DND-41 (cell line): ENCODE results near the gene OR14J1.
"Not testable (repeated sequence)": the region's sequence is repeated elsewhere in the genome, so short reads cannot be mapped to it uniquely, and the experiment has no call there.

ENCODE experiments used
- ATAC-seq: fragments of 200-7000 bp; cut with Tn5 transposase; 3 replicates; pipeline ENCODE4 v1.9.1; 2021; ENCODE audit warnings: low read depth; ENCODE audit not compliant: insufficient read depth
- DNase-seq: peaks from one replicate; pipeline ENCODE4 v3.0.0-alpha.2; 2020
- H2AFZ ChIP-seq: 2 replicates; pipeline ENCODE4 v1.6.0; 2012; ENCODE audit warnings: low read depth, low read length
- H3K27ac ChIP-seq: 2 replicates; pipeline ENCODE4 v1.5.1; 2012; ENCODE audit warnings: low read length, inconsistent platforms
- H3K27me3 ChIP-seq: fragments of 200-600 bp; sonication (generic); 2 replicates; pipeline ENCODE4 v1.6.0; 2012; ENCODE audit warnings: low read length, mild to moderate bottlenecking, inconsistent platforms; ENCODE audit not compliant: insufficient read depth, poor library complexity
- H3K36me3 ChIP-seq: 2 replicates; pipeline ENCODE4 v1.5.1; 2012; ENCODE audit warnings: low read length, inconsistent platforms; ENCODE audit not compliant: insufficient read depth
- H3K4me1 ChIP-seq: 2 replicates; pipeline ENCODE4 v1.5.1; 2012; ENCODE audit warnings: mild to moderate bottlenecking, low read length; ENCODE audit not compliant: insufficient read depth
- H3K4me2 ChIP-seq: 2 replicates; pipeline ENCODE4 v1.6.0; 2012; ENCODE audit warnings: mild to moderate bottlenecking, moderate library complexity, low read length, inconsistent platforms; ENCODE audit not compliant: insufficient read depth
- H3K4me3 ChIP-seq, 2 experiments: fragments of 200-600 bp in 1 of 2; shearing (Covaris generic) in 1 of 2; 2 replicates each; pipeline ENCODE4 v1.5.1; 2012 to 2016; ENCODE audit warnings: inconsistent platforms in 2 of 2, low read length in 2 of 2, mild to moderate bottlenecking in 2 of 2, low read depth in 1 of 2, moderate library complexity in 1 of 2
- H3K79me2 ChIP-seq: 2 replicates; pipeline ENCODE4 v1.6.0; 2012; ENCODE audit warnings: low read length, inconsistent platforms; ENCODE audit not compliant: insufficient read depth
- H3K9ac ChIP-seq: 2 replicates; pipeline ENCODE4 v1.6.0; 2012; ENCODE audit warnings: low read depth, mild to moderate bottlenecking, inconsistent platforms, low read length, moderate library complexity
- H3K9me3 ChIP-seq: 2 replicates; pipeline ENCODE4 v1.5.1; 2012; ENCODE audit warnings: low read length, moderate library complexity, mild to moderate bottlenecking, inconsistent platforms; ENCODE audit not compliant: insufficient read depth, severe bottlenecking
- H4K20me1 ChIP-seq: 2 replicates; pipeline ENCODE4 v1.6.0; 2012; ENCODE audit warnings: low read length; ENCODE audit not compliant: insufficient read depth
- EZH2 ChIP-seq: IDR thresholded peaks from 3 replicates; pipeline ENCODE4 v1.6.1; 2012; ENCODE audit warnings: borderline replicate concordance, low read depth, mild to moderate bottlenecking, moderate library complexity, low read length, inconsistent platforms; ENCODE audit not compliant: severe bottlenecking
- TF ChIP-seq, protein P1 (sequence below): IDR thresholded peaks from 2 replicates; pipeline ENCODE4 v1.5.1; 2012; ENCODE audit warnings: borderline replicate concordance, low read length, moderate library complexity, mild to moderate bottlenecking; ENCODE audit not compliant: poor library complexity, severe bottlenecking; ENCODE audit errors: extremely low read depth

OR14J1 gene

DNA sequence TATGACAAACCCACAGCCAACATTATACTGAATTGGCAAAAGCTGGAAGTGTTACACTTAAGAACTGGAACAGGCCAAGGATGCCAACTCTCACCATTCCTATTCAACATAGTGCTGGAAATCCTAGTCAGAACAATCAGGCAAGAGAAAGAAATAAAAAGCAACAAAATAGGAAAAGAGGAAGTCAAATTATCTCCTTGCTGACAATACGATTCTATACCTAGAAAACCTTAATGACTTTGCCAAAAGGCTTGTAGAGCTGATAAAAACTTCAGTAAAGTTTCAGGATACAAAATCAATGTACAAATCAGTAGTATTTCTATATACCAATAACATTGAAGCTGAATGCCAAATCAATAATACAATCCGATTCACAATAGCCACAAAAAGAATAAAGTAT, 34.8 kb downstream of the OR14J1 start:
- H3K4me1 ChIP-seq: no peaks in the 10 kb centered on the region
- ATAC-seq: no peak
- H4K20me1 ChIP-seq: no peaks in the 10 kb centered on the region
- no peaks in the 10 kb centered on the region for H3K27me3 ChIP-seq
- H3K36me3 ChIP-seq: no peaks in the 10 kb centered on the region
- no peak overlapping the region for H3K4me3 ChIP-seq
- no peak overlapping the region for H3K9ac ChIP-seq
- TF ChIP-seq EZH2: no peak
- TF ChIP-seq, protein P1, sequence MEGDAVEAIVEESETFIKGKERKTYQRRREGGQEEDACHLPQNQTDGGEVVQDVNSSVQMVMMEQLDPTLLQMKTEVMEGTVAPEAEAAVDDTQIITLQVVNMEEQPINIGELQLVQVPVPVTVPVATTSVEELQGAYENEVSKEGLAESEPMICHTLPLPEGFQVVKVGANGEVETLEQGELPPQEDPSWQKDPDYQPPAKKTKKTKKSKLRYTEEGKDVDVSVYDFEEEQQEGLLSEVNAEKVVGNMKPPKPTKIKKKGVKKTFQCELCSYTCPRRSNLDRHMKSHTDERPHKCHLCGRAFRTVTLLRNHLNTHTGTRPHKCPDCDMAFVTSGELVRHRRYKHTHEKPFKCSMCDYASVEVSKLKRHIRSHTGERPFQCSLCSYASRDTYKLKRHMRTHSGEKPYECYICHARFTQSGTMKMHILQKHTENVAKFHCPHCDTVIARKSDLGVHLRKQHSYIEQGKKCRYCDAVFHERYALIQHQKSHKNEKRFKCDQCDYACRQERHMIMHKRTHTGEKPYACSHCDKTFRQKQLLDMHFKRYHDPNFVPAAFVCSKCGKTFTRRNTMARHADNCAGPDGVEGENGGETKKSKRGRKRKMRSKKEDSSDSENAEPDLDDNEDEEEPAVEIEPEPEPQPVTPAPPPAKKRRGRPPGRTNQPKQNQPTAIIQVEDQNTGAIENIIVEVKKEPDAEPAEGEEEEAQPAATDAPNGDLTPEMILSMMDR: no peak
- H3K79me2 ChIP-seq: no peaks in the 10 kb centered on the region
- H3K27ac ChIP-seq: no peak overlapping the region
- no peak overlapping the region for H3K4me2 ChIP-seq
- no peak overlapping the region for H2AFZ ChIP-seq
- DNase-seq: no peak
- H3K9me3 ChIP-seq: no peaks in the 10 kb centered on the region

DNA sequence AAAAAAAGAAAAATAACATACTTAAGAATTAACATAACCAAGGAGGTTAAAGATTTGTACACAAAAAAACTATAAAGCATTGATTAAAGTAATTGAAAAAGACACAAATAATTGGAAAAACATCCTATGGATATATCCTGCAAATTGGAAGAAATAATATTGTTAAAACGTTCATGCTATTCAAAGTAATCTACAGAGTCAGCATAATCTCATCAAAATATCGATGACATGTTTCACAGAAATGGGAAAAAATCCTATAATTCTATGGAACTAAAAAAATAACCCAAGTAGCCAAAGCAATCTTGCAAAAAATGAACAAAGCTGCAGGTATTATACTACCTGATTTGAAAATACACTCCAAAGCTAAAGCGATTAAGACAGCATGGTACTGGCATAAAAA, 43.9 kb downstream of the OR14J1 start:
- Histone ChIP-seq H4K20me1 (no peaks in the 10 kb centered on the region), H3K36me3 (no peaks in the 10 kb centered on the region), H3K27me3 (no peaks in the 10 kb centered on the region), H3K4me1 (no peaks in the 10 kb centered on the region), H3K27ac (no peak overlapping the region), H3K9ac (no peak overlapping the region), H2AFZ (no peak overlapping the region), H3K4me2 (no peak overlapping the region), H3K9me3 (no peaks in the 10 kb centered on the region), H3K79me2 (no peaks in the 10 kb centered on the region), H3K4me3 (no peak overlapping the region)
- DNase-seq (no peak), ATAC-seq (no peak)
- TF ChIP-seq EZH2: no peak
- TF ChIP-seq, protein P1: no peak

DNA sequence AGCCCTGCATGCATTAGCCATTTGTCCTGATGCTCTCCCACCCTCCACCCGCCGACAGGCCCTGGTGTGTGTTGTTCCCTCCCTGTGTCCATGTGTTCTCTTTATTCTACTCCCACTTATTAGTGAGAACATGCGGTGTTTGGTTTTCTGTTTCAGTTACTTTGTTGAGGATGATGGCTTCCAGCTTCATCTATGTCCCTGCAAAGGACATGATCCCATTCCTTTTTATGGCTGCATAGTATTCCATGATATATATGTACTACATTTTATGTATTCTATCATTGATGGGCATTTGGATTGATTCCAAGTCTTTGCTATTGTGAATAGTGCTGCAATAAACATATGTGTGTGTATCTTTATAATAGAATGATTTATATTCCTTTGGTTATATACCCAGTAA, 47.8 kb downstream of the OR14J1 start:
- not testable (repeated sequence) for H3K9me3 ChIP-seq, H3K4me1 ChIP-seq, ATAC-seq, H3K79me2 ChIP-seq, H3K4me3 ChIP-seq, DNase-seq, H2AFZ ChIP-seq, H3K27me3 ChIP-seq, H3K36me3 ChIP-seq, H3K4me2 ChIP-seq, H3K27ac ChIP-seq, H3K9ac ChIP-seq, H4K20me1 ChIP-seq

DNA sequence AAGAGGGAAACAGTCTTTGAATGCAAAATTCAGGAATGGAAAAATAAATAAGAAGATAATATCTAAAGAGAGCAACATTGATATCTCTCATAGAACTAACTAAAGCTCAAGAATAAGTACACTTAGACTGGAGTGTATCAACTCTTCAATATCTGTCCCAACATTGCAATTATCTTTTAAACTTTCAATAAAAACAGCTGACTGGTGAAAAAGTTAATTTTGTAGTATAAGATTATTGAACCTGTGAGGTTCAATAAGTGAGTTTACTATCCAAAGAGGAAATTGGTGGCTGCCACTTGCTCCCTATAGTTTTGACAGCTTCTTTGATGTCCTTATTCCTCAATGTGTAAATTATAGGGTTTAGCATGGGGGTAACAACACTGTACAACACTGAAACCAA, 53.5 kb downstream of the OR14J1 start:
- Histone ChIP-seq H3K4me3 (no peak overlapping the region), H2AFZ (no peak overlapping the region), H3K9ac (no peak overlapping the region), H3K36me3 (no peaks in the 10 kb centered on the region), H3K27me3 (peaks cover 7% of the 10 kb centered on the region), H3K27ac (no peak overlapping the region), H4K20me1 (no peaks in the 10 kb centered on the region), H3K4me2 (no peak overlapping the region), H3K9me3 (no peaks in the 10 kb centered on the region), H3K4me1 (no peaks in the 10 kb centered on the region), H3K79me2 (no peaks in the 10 kb centered on the region)
- ATAC-seq (no peak), DNase-seq (no peak)
- TF ChIP-seq, protein P1: no peak
- no peak for TF ChIP-seq EZH2
